Stimulated activated CD4-positive, alpha-beta T cell treated with anti-CD3 and anti-CD28 coated beads, Interleukin-4, amount 100 ng/mL, for 1 hour (primary cell): ENCODE measurements around the gene BAIAP2L2.
"Not testable (repeated sequence)": the region's sequence is repeated elsewhere in the genome, so short reads cannot be mapped to it uniquely, and the experiment has no call there.

Experiments used
- DNase-seq: peaks from one replicate; pipeline ENCODE4 v3.0.0-alpha.2; 2020

The BAIAP2L2 gene, protein sequence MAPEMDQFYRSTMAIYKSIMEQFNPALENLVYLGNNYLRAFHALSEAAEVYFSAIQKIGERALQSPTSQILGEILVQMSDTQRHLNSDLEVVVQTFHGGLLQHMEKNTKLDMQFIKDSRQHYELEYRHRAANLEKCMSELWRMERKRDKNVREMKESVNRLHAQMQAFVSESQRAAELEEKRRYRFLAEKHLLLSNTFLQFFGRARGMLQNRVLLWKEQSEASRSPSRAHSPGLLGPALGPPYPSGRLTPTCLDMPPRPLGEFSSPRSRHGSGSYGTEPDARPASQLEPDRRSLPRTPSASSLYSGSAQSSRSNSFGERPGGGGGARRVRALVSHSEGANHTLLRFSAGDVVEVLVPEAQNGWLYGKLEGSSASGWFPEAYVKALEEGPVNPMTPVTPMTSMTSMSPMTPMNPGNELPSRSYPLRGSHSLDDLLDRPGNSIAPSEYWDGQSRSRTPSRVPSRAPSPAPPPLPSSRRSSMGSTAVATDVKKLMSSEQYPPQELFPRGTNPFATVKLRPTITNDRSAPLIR

DNA sequence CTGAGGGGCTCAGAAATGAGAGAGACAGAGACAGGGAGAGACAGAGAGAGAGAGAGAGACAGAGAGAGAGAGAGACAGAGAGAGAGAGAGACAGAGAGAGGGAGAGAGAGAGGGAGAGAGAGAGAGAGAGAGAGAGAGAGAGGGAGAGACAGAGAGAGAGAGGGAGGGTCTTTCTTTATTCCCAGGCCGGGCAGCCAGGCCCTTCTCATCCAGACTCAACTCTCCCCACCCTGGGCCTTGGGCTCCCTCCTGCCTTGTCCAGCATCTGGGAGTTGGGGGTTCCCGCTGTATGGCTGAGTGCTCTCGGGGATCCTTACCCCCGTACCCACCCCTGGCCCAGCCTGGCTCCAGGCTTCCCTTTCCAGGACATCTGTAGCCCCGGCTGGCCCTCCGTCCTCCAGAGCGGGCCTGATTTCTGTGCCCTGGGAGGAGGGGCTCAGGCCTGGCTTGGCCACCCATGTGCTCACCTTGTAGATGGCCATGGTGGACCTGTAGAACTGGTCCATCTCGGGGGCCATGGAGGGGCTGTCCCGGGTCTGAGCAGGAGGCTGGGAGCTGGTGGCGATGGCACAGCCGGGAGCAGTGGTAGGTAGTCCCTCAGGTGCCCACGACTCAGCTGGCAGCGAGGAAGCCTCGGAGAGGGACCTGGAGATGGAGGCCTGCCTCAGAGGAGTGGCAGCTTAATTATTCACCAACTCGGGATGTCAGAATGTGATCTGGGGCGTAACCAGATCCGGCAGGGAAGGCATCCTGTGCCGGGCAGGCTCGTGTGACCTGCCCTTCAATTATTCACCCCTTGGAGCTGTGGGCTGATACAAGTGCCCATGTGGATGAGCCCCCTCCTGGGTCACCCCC, at the start of gene BAIAP2L2:
Gene BAIAP2L2 (minus strand): TSS at position 677 of the 855 bp plus-strand sequence. CDS start 159 bp downstream, at position 518.
- DNase-seq, result no peak

DNA sequence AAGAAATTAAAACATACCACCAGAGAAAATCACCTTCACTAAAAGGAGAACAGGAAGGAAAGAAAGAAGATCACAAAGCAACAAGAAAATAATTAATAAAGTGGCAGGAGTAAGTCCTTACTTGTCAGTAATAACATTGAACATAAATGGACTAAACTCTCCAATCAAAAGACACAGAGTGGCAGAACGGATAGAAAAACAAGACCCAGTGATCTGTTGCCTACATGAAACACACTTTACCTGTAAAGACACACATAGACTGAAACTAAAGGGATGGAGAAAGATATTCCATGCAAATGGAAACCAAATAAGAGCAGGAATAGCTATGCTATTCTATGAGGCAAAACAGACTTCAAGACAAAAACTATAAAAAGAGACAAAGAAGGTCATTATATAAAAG, 45.2 kb upstream of the BAIAP2L2 start:
- DNase-seq, result no peak

DNA sequence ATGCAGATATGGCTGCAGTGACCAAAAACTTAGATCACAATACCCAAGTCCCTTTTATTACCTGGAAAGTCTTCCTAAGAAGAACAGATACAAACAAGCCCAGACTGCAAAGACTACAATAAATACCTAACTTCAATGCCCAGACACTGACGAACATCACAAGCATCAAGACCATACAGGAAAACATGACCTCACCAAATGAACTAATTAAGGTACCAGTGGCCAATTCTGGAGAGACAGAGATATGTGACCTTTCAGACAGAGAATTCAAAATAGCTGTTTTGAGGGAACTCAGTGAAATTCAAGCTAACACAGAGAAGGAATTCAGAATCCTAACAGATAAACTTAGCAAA, 44.1 kb upstream of the BAIAP2L2 start:
- DNase-seq, result not testable (repeated sequence)

DNA sequence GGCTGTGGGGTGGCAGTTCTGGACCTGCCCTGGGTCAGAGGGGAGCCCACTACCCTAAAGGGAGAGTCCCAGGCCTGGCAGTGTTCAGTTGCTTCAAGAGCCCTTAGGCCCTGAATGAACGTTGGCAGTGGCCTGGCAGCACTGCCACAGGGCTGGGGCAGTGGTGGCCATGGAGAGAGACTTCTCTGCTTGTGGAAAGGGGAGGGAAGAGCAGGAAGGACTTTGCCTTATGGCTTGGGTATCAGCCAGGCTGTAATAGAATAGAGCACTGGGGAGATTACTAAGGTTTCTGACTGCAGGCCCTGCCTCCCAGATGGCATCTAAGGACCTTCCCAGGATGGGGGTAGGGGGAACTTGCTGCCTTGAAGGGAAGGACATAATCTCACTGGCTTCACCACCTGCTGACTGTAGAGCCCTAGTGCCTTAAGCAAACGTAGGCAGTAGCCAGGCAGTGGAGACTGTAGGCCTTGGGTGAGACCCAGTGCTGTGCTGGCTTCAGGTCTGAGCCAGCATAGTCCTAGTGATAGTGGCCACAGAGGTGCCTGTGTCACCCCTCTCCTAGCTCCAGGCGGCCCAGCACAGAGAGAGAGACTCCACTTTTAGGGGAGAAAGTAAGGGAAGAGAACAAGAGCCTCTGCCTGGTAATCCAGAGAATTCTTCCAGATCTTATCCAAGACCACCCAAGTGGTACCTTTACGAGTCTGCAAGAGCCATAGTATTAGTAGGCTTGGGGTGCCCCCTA, 43.5 kb upstream of the BAIAP2L2 start:
- no peak for DNase-seq

DNA sequence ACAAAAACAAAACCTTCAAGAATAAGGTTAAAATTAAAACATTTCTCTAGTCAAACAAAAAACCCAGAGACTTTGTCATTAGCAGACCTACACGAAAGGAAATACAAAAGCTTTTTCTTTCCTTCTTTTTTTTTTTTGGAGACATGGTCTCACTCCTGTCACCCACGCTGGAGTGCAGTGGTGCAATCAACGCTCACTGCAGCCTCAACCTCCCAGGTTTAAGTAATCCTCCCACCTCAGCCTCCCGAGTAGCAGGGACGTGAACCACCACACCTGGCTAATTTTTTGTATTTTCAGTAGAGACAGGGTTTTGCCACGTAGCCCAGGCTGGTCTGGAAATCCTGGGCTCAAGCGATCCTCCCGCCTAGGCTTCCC, 40.6 kb upstream of the BAIAP2L2 start:
- DNase-seq, result no peak

DNA sequence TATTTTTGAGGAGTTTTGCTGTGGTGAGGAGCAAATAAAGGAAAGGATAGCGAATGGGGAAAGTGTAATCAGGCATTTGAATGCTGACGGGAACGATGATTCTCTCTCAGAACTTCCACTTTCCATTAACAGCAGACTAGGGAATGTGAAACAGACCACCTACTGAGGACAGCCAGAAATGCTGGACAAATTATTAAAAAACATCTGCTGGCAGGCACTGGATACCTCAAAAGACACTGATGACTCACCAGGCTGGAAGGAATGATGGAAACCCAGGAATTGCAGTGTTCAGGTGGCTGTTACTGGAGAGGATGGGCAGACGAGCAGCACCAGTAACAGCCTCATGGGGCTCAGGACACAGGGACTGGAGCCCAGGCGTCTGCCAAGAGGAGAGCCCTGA, 37.8 kb upstream of the BAIAP2L2 start:
- no peak for DNase-seq

DNA sequence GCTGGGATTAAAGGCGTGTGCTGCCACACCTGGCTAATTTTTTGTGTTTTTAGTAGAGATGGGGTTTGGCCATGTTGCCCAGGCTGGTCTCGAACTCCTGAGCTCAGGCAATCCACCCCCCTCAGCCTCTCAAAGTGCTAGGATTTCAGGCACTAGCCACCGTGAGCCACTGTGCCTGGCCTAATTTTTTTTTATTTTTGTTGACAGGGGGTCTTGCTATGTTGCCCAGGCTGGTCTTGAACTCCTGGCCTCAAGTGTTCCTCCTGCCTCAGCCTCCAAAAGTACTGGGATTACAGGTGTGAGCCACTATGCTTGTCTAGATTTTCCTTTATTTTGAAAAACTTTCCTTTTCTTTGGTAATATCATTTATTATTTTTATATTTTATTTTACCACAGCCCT, 35.7 kb upstream of the BAIAP2L2 start:
- DNase-seq, result not testable (repeated sequence)

DNA sequence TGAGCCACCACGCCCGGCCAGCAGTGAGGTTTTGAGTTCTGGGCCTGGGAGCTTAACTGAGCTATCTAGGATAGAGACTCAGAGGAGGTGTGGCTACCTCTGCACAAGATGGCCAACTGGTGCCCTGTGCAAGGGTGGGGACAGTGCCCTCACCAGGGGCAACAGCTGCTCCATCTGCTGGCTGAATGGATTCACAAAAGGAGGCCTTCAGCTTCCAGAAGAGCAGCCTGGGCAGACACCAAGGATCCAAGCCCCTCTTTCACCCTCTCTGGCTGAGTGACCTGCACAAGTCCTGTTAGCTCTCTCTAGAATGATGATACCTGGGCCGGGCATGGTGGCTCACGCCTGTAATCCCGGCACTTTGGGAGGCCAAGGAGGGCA, 33.5 kb upstream of the BAIAP2L2 start:
- no peak for DNase-seq

DNA sequence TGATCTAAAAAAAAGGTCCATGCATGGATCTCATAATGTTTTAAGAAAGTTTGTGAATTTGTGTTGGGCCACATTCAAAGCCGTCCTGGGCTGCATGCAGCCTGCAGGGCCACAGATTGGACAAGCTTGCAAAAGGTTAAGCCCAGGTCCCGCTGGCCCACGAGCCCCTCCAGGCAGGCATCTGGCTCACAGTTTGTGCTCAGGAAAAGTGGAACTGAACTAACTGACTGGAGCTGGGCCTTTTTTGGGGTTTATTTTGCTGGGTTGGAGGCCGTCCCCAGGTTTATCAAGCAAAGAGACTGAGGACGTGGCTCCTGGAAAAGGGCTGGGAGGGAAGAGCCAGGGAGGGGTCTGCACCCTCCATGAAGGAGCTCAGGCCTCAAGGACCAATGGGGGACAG, 32.1 kb upstream of the BAIAP2L2 start:
- DNase-seq, result no peak

DNA sequence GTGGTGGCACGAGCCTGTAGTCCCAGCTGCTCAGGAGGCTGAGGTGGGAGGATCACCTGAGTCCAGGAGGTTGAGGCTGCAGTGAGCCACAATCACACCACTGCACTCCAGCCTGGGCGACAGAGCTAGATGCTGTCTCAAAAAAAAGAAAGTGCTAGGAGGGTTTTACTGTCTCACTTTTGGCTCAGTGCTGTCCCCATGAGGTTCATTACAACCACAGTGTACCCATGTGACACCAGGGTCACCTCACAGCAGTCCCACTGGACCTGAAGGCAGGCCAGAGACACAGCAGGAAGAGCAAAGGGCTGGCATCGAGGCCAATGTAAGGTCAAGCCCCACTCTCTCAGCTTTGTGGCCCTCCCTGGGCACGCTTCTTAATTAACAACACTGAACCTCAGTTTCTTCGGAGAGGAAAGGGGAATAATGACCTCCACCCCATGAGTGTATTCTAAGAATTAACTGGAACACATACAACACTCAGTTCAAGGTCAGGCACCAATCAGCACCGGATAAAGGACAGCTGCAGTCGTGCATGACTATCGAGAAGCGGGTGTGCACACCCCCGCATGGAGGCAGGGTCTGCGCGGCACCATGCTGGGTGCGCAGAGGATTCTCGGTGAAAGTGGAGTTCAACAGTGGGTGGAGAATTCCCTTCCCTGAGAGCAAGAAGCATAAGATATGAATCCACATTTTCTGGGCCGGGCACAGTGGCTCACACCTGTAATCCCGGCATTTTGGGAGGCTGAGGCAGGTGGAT, 30.9 kb upstream of the BAIAP2L2 start:
- no peak for DNase-seq

DNA sequence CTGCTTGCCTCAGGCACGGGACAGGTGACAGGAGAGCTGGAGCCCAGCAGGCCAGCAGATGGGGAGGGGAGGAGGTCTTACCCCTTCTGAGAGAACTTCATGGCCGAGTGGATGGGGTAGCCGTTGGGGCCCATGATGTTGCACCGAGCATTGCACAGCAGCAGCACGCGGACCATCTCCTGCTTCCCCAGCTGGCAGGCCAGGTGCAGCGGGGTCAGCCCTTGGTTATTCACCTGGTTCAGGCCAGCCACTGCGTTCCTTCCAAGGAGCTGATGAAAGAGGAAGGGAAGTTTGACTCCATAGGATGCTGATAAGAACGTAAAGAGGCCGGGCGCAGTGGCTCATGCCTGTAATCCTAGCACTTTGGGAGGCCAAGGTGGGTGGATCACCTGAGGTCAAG, 29.4 kb upstream of the BAIAP2L2 start:
- no peak for DNase-seq

DNA sequence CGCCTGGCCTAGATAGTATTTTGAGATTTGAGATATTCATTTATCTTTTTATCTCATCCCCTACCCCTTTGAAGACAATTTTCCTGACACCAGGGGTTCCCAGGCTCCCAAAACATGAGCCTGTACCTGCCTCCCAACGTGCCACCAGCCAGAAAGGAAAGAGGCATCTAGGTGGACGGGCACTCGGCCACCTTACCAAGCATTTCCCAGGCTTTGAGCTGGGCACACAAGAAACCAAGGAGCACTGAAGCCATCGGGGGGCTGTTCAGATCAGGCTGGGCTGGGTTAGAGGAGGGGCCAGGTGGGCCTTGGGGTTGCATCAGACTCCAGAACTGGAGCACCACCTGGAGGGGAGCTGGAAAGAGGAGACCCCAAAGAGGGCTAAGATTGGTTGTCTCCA, 28.5 kb upstream of the BAIAP2L2 start:
- DNase-seq, result no peak

DNA sequence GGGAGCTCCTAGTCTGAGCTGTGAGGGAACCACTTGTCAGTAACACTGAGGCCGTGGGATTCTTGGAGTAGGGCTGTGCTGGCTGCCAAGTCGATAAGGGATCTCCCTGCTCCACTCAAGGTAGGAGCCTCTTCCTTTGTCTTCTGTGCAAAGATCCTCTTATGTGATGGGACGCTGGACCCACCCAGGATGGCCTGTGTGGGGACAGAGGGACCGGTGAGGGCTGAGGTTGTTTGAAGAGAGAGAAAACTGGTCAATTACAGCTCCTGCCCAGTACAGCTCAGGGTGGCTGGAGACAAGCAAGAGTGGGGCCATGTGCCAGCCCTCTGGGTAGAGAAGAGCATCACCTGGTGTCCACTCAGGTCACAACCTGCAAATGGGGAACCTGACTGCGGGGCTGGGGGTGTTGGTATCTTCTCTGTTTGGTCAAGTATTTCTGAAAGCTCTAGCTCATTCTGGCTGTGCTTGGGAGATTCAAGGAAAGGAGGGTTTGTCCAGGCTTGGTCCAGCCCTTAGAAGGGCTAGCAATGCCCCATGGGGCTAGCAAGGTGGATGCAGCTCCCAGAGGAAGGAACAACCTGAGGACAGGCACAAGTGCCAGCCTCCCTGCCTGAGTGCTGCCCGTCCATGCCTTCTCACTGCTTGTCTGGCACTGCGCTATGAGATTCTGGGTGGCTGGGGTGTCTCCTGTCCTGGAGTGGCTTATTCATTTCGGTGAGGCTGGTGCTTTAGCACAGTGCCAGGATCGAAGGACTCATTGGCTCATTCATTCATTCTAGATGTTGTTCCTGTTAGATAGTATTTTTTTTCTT, 27.6 kb upstream of the BAIAP2L2 start:
- no peak for DNase-seq

DNA sequence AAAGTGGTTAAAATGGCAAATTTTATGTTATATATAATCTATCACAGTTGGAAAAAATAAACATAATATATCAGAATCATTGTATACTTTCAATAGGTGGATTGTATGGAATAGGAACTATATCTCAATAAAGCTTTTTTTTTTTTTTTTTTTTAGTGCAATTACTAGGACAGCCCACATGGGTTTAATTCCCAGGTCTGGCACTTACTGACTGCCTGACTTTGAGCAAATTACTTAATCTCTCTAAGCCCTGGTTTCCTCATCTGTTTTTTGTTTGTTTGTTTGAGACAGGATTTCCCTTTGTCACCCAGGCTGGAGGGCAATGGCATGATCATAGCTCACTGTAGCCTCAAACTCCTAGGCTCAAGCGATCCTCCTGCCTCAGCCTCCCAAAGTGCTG, 26.1 kb upstream of the BAIAP2L2 start:
- no peak for DNase-seq

DNA sequence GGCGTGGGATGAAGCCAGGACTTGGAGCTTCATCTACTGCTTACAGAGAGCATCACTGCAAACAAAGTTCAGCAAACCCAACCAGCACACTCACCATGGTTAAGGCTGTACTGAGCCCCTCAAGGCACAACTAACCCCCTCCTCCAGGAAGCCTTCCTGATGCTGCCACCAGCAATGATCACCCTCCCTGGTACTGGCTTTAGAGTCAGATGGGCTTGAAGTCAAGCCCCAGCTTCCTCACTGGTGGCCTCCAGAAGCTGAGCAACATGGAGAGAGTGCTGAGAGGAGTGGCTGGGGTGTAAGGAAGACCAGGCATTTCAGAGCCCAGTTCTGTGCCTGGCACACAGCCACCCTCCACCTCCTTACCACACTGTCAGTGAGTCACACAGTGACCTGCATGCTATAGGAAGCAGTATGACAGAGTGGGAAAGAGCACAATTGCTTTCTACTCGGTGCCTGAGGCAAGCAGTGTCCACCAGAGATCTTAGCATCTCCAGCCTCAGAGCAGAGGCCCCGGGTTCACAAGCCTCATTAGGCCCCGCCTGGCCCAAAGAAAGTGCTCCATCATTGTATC, 24.7 kb upstream of the BAIAP2L2 start:
- DNase-seq, result no peak

DNA sequence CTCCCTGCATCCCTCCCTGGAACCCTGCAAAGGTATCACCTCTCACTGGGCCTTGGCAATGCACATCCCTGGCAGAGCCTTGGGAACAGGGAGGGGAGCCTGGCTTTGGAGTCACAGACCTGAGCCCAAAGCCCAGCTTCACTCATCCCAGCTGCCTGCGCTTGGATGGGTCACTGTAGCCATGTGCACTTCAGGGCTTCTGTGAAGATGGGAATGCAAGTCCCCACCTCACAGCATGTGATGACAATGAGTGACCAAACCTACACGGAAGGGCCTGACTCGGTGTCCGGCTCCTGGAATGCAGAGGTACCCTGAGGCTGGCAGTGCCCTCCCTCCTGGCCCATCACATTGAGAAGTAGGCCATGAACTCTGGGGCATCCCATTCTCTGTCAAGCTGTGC, 22.8 kb upstream of the BAIAP2L2 start:
- DNase-seq, result no peak

DNA sequence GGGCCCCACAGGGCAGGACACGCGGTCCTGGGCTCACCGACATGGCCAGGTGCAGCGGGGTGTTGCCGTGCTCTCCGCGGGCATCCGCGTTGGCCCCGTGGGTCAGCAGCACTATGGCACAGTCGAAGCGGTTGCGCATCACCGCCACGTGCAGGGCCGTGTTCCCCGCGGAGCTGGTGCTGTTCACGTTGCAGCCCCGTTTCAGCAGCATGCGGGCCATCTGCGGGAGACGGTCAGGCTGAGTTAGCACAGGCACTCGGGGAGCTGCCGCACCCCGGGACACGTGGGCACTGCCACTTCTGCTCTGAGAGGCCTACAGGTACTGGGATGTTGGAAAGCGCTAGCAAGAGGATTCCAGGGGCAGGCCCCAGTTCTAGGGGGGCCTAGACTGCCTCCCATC, 22.3 kb upstream of the BAIAP2L2 start:
- no peak for DNase-seq

DNA sequence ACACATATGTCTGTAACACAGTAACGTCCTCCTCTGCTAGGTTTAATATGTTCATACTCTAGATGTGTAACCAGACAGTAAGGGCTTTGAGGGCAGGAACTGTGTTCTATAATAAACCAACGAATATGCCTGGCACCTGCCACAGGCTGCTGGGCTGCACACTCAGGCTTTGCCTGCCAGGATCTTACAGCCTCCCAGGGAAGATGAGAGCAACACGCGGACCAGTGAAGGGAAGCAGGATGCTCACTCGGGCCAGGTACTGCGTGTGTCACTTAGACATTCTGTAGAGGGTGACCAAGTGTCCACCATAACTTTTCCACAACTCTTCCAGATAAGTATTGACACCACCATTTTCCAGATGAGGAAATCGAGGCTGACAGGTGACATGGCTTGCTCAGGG, 21.7 kb upstream of the BAIAP2L2 start:
- DNase-seq, result no peak

DNA sequence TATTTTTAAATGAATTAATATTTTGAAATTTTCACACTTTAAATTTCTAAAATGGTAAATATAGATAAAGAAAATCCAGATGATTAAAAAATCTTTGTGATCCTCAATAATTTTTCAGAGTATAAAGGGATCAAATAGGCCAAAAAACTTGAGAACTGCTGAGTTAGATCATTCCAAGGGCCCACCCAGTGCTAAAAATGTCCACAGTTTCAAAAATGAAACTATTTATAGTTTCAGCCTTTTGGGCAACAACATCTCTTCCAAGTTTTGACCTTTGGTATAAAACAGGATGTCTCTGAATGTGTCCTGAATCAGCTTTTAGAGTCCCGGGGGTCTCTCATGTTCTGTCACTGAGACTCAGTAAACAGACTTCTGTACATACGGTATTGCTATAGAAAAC, 20.9 kb upstream of the BAIAP2L2 start:
- DNase-seq, result no peak

DNA sequence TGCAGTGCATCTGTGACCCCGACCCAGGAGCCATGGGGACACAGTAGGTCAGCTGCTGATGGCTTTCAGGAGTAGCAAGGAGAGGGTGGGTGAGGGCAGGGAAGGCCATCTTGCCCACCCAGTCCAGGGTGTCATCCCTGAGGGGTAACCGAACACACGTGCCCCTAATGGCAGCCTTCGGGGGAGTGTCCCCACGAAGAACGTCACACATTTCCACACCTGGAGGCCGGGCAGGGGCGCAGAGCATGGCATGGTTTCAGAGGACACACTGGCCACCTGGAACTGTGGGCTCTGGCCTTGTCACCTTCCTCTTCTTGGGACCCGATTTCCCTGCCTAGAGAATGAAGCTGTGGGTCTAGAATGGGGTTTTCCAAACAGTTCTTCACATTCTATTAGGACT, 19.4 kb upstream of the BAIAP2L2 start:
- no peak for DNase-seq

DNA sequence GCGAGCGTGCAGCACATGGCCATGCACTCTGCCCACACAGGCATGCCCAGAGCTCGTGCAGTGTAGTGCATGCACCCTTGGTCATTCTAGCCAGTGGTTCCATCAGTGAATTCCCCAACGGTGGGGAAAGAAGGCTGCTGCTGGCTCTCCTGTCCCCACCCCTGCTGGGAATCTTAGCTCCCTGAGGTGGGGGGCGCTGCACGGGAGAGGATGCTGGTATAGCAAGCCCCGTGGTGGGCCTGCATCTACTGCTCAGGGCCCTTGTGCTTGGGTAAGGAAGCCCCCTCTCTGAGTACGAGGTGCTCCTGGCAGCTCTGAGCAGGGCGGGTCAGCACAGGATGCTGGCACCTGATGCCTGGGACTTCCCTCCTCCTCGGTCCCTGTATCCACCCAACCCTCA, 18.5 kb upstream of the BAIAP2L2 start:
- no peak for DNase-seq
